Measurements from ENCODE around the gene ZSCAN10. TPM values are rescaled to one million over a fixed set of nuclear protein-coding genes. Genes with fewer than 3 reads are reported as not detected.

The ZSCAN10 gene
- total and polyA plus RNA-seq, 2 donors (not counting 3 experiments of a cell fraction or from before 2014, with no cell fraction given): not detected

DNA sequence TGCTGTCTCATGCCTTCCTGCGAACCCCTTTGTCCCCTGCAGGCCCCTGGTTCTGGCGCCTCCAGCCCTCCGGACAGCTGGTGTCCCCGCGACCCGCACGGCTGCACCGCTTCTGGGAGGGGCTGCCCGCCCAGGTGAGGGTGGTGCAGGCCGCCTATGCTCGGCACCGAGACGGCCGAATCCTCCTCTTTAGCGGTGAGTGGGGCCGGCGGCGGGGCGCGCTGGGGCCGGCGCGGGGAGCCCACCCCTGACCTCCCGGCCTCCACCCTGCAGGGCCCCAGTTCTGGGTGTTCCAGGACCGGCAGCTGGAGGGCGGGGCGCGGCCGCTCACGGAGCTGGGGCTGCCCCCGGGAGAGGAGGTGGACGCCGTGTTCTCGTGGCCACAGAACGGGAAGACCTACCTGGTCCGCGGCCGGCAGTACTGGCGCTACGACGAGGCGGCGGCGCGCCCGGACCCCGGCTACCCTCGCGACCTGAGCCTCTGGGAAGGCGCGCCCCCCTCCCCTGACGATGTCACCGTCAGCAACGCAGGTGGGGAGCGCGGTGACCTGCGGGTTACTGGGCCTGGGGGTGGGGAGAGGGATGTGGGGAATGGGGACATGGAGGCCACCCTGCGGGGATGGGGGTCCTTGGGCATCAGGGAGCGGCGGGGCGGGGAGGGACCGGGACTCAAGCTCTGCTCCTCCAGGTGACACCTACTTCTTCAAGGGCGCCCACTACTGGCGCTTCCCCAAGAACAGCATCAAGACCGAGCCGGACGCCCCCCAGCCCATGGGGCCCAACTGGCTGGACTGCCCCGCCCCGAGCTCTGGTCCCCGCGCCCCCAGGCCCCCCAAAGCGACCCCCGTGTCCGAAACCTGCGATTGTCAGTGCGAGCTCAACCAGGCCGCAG is 40.7 kb downstream of the ZSCAN10 start:
- H3K79me2 ChIP-seq (ENCODE audit: control insufficient read depth, insufficient read depth, low read length): no peaks in the 10 kb centered on the region
- no peaks in the 10 kb centered on the region for H3K9me1 ChIP-seq (replicated peaks; ENCODE audit: control insufficient read depth, extremely low read depth, insufficient read depth, low read length)
- no TSS peak for BruUV-seq (replicated peaks)
- H3K9me3 ChIP-seq (replicated peaks; ENCODE audit: control insufficient read depth, insufficient read depth, low read length): no peaks in the 10 kb centered on the region
- dilution Hi-C loops (cut with MboI; ENCODE audit: extremely low pct_ligation_motif_present, low sequenced_read_pairs): no loop called here
- no peak for FAIRE-seq
- H3K9ac ChIP-seq (replicated peaks; ENCODE audit: extremely low read depth, insufficient read depth, low read length): peak overlapping the region; percentile 73
- H3K36me3 ChIP-seq (ENCODE audit: control insufficient read depth in 2 of 2, extremely low read depth in 1 of 2, insufficient read depth in 2 of 2, low read length in 2 of 2): no peaks in the 10 kb centered on the region
- intact Hi-C loops (cut with micrococcal nuclease): loop anchor here (1.0 to 2.0 kb wide), 7 partner anchors 28 to 71 kb away; no protein-coding TSS in a partner anchor
- H3K4me2 ChIP-seq (ENCODE audit: insufficient read depth, low read length): peak overlapping the region; percentile 71
- peaks cover 9% of the 10 kb centered on the region for H3K4me1 ChIP-seq (ENCODE audit: control insufficient read depth, extremely low read depth, insufficient read depth, low read length)
- H3K27ac ChIP-seq (ENCODE audit: insufficient read depth, low read depth, low read length): peak overlapping the region; percentile 40
- no peak for TF ChIP-seq JUN (IDR thresholded peaks at IDR 0.05; ENCODE audit: borderline replicate concordance, insufficient read depth, insufficient read length, low read depth)
- TF ChIP-seq EZH2 (IDR thresholded peaks at IDR 0.05; ENCODE audit: borderline replicate concordance, low read depth, low read length, severe bottlenecking): no peak
- TF ChIP-seq, protein P1, sequence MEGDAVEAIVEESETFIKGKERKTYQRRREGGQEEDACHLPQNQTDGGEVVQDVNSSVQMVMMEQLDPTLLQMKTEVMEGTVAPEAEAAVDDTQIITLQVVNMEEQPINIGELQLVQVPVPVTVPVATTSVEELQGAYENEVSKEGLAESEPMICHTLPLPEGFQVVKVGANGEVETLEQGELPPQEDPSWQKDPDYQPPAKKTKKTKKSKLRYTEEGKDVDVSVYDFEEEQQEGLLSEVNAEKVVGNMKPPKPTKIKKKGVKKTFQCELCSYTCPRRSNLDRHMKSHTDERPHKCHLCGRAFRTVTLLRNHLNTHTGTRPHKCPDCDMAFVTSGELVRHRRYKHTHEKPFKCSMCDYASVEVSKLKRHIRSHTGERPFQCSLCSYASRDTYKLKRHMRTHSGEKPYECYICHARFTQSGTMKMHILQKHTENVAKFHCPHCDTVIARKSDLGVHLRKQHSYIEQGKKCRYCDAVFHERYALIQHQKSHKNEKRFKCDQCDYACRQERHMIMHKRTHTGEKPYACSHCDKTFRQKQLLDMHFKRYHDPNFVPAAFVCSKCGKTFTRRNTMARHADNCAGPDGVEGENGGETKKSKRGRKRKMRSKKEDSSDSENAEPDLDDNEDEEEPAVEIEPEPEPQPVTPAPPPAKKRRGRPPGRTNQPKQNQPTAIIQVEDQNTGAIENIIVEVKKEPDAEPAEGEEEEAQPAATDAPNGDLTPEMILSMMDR (IDR thresholded peaks at IDR 0.05; ENCODE audit: extremely low read depth in 1 of 2, insufficient read depth in 1 of 2, low read depth in 1 of 2, low read length in 2 of 2): no peak
- H4K20me1 ChIP-seq (replicated peaks; ENCODE audit: control insufficient read depth, extremely low read depth, insufficient read depth, low read length): no peaks in the 10 kb centered on the region
- no peak for DNase-seq (ENCODE audit: low read depth, low spot score)
- H3K4me3 ChIP-seq (replicated peaks in 1 of 3; ENCODE audit: insufficient read depth in 1 of 3, low read depth in 1 of 3, low read length in 3 of 3): peak overlapping the region; percentile 44 to 64 (median 59)
- H2AFZ ChIP-seq (ENCODE audit: low read depth, low read length): peak overlapping the region; percentile 82
- no peaks in the 10 kb centered on the region for H3K27me3 ChIP-seq (ENCODE audit: control insufficient read depth in 2 of 2, insufficient read depth in 2 of 2, low read length in 2 of 2)
- POLR2A ChIA-PET: interaction anchor here (0.6 to 2.1 kb wide), 2 partner anchors 10 to 72 kb away, joined by 3 to 5 read pairs; no protein-coding TSS in a partner anchor
- CTCF ChIA-PET: interaction anchor here (0.6 to 2.9 kb wide), 26 partner anchors 11 to 110 kb away, joined by 3 to 113 read pairs (median 6); partner anchors contain the start of genes TNFRSF12A, ZNF205 and ZNF213
